Fibroblast of lung (primary cell): Measurements from ENCODE around the gene TOGARAM1. TPM values are rescaled to one million over a fixed set of nuclear protein-coding genes. Genes with fewer than 3 reads are reported as not detected.
A peak's percentile ranks its signal among the peaks of the same experiment; 100 is the strongest.

ENCODE experiments used
- DNase-seq, 2 donors: peaks; one replicate each; pipeline versions ENCODE4 v3.0.0 to v3.0.0-alpha.2; 2010; ENCODE audit warnings: low read depth in 2 of 2
- H2AFZ ChIP-seq: 2 replicates; pipeline ENCODE4 v1.5.1; 2012; ENCODE audit warnings: low read length, control low read depth, inconsistent platforms
- H3K27ac ChIP-seq: 2 replicates; pipeline ENCODE4 v1.5.1; 2011; ENCODE audit warnings: low read length, control low read depth; ENCODE audit not compliant: insufficient read depth
- H3K27me3 ChIP-seq: 2 replicates; pipeline ENCODE4 v1.5.1; 2011; ENCODE audit warnings: mild to moderate bottlenecking, low read length; ENCODE audit not compliant: control insufficient read depth, insufficient read depth
- H3K36me3 ChIP-seq: 2 replicates; pipeline ENCODE4 v1.5.1; 2011; ENCODE audit warnings: low read length; ENCODE audit not compliant: control insufficient read depth, insufficient read depth
- H3K4me1 ChIP-seq: 2 replicates; pipeline ENCODE4 v1.5.1; 2011; ENCODE audit warnings: low read length; ENCODE audit not compliant: control insufficient read depth, insufficient read depth; ENCODE audit errors: extremely low read depth
- H3K4me2 ChIP-seq: 2 replicates; pipeline ENCODE4 v1.5.1; 2011; ENCODE audit warnings: low read length, control low read depth; ENCODE audit not compliant: insufficient read depth; ENCODE audit errors: extremely low read depth
- H3K4me3 ChIP-seq, 4 experiments: fragments of 200-600 bp in 1 of 4; sonication (generic) in 1 of 4; replicated peaks in 1 of 4; 2 replicates each; pipeline ENCODE4 v1.5.1; 2011 to 2016; ENCODE audit warnings: low read length in 4 of 4, low read depth in 3 of 4, mild to moderate bottlenecking in 3 of 4, control low read depth in 2 of 4, inconsistent platforms in 1 of 4, mixed read lengths in 1 of 4; ENCODE audit not compliant: insufficient read depth in 1 of 4; ENCODE audit errors: control extremely low read depth in 1 of 4
- H3K79me2 ChIP-seq: 2 replicates; pipeline ENCODE4 v1.5.1; 2012; ENCODE audit warnings: mild to moderate bottlenecking, low read length, inconsistent platforms; ENCODE audit not compliant: control insufficient read depth, insufficient read depth
- H3K9ac ChIP-seq: 2 replicates; pipeline ENCODE4 v1.5.1; 2011; ENCODE audit warnings: mild to moderate bottlenecking, low read length, control low read depth; ENCODE audit not compliant: insufficient read depth
- H3K9me3 ChIP-seq: 2 replicates; pipeline ENCODE4 v1.5.1; 2012; ENCODE audit warnings: low read depth, low read length; ENCODE audit not compliant: control insufficient read depth, insufficient read depth
- H4K20me1 ChIP-seq: 2 replicates; pipeline ENCODE4 v1.5.1; 2011; ENCODE audit warnings: low read length; ENCODE audit not compliant: control insufficient read depth, insufficient read depth; ENCODE audit errors: extremely low read depth
- CTCF ChIP-seq, 2 donors: IDR thresholded peaks in 1 of 2; conservative IDR thresholded peaks in 1 of 2; 1 replicate in 1 of 2; 2 replicates in 1 of 2; pipeline ENCODE4 v1.5.1; 2011 to 2012; ENCODE audit warnings: low read length in 2 of 2, control low read depth in 1 of 2, inconsistent platforms in 1 of 2, low read depth in 1 of 2, mild to moderate bottlenecking in 1 of 2
- EZH2 ChIP-seq: IDR thresholded peaks from 2 replicates; pipeline ENCODE4 v1.5.1; 2012; ENCODE audit warnings: low read length, control low read depth, mild to moderate bottlenecking; ENCODE audit errors: missing control alignments
- polyA plus RNA-seq, 2 donors: library from polyadenylated mRNA; depleted of rRNA in 1 of 2; stranded (reverse) in 1 of 2; unstranded in 1 of 2; fragments of >200 nt; gene quantifications; 2 replicates each; pipeline ENCODE4 v1.2.1, GENCODE V29; 2011 to 2012; ENCODE audit warnings: missing spikeins in 1 of 2
- total RNA-seq: library from RNA; depleted of rRNA; stranded (reverse); fragments of >200 nt; gene quantifications from 2 replicates; pipeline ENCODE4 v1.2.1, GENCODE V29; 2014

TOGARAM1 gene
- total and polyA plus RNA-seq, 2 donors (not counting 1 experiment from before 2014, with no cell fraction given) = 10.7 to 24.9 TPM

GRCh38 chr14:44942436-44942835 is 19.6 kb upstream of the TOGARAM1 start:
- H3K27me3 ChIP-seq = no peaks in the 10 kb centered on the region
- no peaks in the 10 kb centered on the region for H3K9me3 ChIP-seq
- H4K20me1 ChIP-seq = no peaks in the 10 kb centered on the region
- no peaks in the 10 kb centered on the region for H3K4me1 ChIP-seq
- H3K36me3 ChIP-seq = no peaks in the 10 kb centered on the region
- H3K4me2 ChIP-seq = no peak overlapping the region
- no peak overlapping the region for H2AFZ ChIP-seq
- no peak for TF ChIP-seq CTCF (conservative IDR thresholded peaks at IDR 0.05 in 1 of 2, IDR thresholded peaks at IDR 0.05 in 1 of 2; ENCODE audit: low read depth in 1 of 2, low read length in 2 of 2)
- no peak for TF ChIP-seq EZH2
- no peak overlapping the region for H3K27ac ChIP-seq
- no peak overlapping the region for H3K4me3 ChIP-seq
- no peak for DNase-seq
- peaks cover 2% of the 10 kb centered on the region for H3K79me2 ChIP-seq
- no peak overlapping the region for H3K9ac ChIP-seq

DNA sequence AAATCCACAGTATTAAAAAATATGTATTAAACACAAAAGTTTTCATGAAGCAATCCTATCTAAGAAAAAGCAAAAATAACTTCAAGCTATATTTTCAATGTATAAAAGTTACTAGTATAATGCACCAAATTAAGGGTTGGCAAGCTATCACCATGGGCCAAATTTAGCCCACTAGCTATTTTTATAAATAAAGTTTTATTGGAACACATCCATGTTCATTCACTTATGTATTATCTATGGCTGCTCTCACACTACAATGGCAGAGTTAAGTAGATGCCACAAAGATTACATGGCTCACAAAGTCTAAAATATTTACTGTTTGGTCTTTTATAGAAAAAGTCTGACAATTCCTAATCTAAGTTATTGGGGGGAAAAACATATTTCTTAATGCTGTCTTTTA is 17.9 kb upstream of the TOGARAM1 start:
- TF ChIP-seq CTCF (conservative IDR thresholded peaks at IDR 0.05 in 1 of 2, IDR thresholded peaks at IDR 0.05 in 1 of 2; ENCODE audit: low read depth in 1 of 2, low read length in 2 of 2) = no peak
- TF ChIP-seq EZH2 = no peak
- no peaks in the 10 kb centered on the region for H4K20me1 ChIP-seq
- no peaks in the 10 kb centered on the region for H3K27me3 ChIP-seq
- H3K4me3 ChIP-seq = no peak overlapping the region
- DNase-seq = no peak
- no peak overlapping the region for H3K9ac ChIP-seq
- H3K4me2 ChIP-seq = no peak overlapping the region
- H3K9me3 ChIP-seq = no peaks in the 10 kb centered on the region
- H3K79me2 ChIP-seq = peaks cover 4% of the 10 kb centered on the region
- no peaks in the 10 kb centered on the region for H3K36me3 ChIP-seq
- no peak overlapping the region for H2AFZ ChIP-seq
- no peaks in the 10 kb centered on the region for H3K4me1 ChIP-seq
- no peak overlapping the region for H3K27ac ChIP-seq

- Histone ChIP-seq H3K36me3 (no peaks in the 10 kb centered on the region), H3K4me2 (peak overlapping the region; percentile 78), H3K27ac (peak overlapping the region; percentile 72), H3K4me3 (no peak overlapping the region), H3K79me2 (peaks cover 4% of the 10 kb centered on the region), H3K27me3 (no peaks in the 10 kb centered on the region), H3K4me1 (no peaks in the 10 kb centered on the region), H4K20me1 (no peaks in the 10 kb centered on the region), H2AFZ (no peak overlapping the region), H3K9ac (no peak overlapping the region), H3K9me3 (no peaks in the 10 kb centered on the region)
- TF ChIP-seq EZH2 = no peak
- TF ChIP-seq CTCF (conservative IDR thresholded peaks at IDR 0.05 in 1 of 2, IDR thresholded peaks at IDR 0.05 in 1 of 2; ENCODE audit: low read depth in 1 of 2, low read length in 2 of 2) = no peak
- DNase-seq = peak; percentile 87 to 97
Observed at GRCh38 chr14:44945264-44945663, 16.7 kb upstream of the TOGARAM1 start.
